T follicular helper cell (primary cell): ENCODE measurements around the gene PNLIPRP1.

Experiments used
- DNase-seq: peaks from one replicate; pipeline ENCODE4 v3.0.0-alpha.2; 2020; ENCODE audit warnings: low read depth

Gene PNLIPRP1

GRCh38 chr10:116631871-116632295 is 41.1 kb downstream of the PNLIPRP1 start:
- DNase-seq, result no peak

GRCh38 chr10:116632596-116633215 is 41.9 kb downstream of the PNLIPRP1 start:
- DNase-seq, result no peak

GRCh38 chr10:116633216-116633600 is 42.4 kb downstream of the PNLIPRP1 start:
- DNase-seq, result no peak

- DNase-seq, result no peak
These were observed 43.6 kb downstream of the PNLIPRP1 start for GRCh38 chr10:116634126-116634975.

- DNase-seq, result no peak
These were observed 45.6 kb downstream of the PNLIPRP1 start for GRCh38 chr10:116636385-116636784.

- DNase-seq, result no peak
These were observed 46.2 kb downstream of the PNLIPRP1 start for GRCh38 chr10:116636976-116637375.

- no peak for DNase-seq
These were observed 47.1 kb downstream of the PNLIPRP1 start for GRCh38 chr10:116637830-116638229.

GRCh38 chr10:116646502-116646901 is 55.7 kb downstream of the PNLIPRP1 start:
- no peak for DNase-seq

GRCh38 chr10:116648903-116649302 is 58.1 kb downstream of the PNLIPRP1 start:
- no peak for DNase-seq

GRCh38 chr10:116653885-116654284 is 63.1 kb downstream of the PNLIPRP1 start:
- DNase-seq, result no peak

- no peak for DNase-seq
These were observed 64.1 kb downstream of the PNLIPRP1 start for GRCh38 chr10:116654816-116655215.

GRCh38 chr10:116655568-116655967 is 64.8 kb downstream of the PNLIPRP1 start:
- DNase-seq, result no peak

GRCh38 chr10:116656044-116656443 is 65.3 kb downstream of the PNLIPRP1 start:
- no peak for DNase-seq

- no peak for DNase-seq
These were observed 67.2 kb downstream of the PNLIPRP1 start for GRCh38 chr10:116657863-116658551.
